Endothelial cell of umbilical vein (primary cell): ENCODE results near the gene ABAT. TPM values are rescaled to one million over a fixed set of nuclear protein-coding genes. Genes with fewer than 3 reads are reported as not detected.

Experiments used
- BruUV-seq: library from RNA; stranded (reverse); fragments of 400-500 nt; replicated peaks from 2 replicates; lab custom pipeline; 2021; lab: Mats Ljungman, UMichigan
- CTCF ChIA-PET: fragments of 300-600, 350-600 bp; sonication (Branson Sonifier 250); formaldehyde crosslinking; loops from one replicate; lab custom pipeline; 2021; ENCODE audit warnings: antibody characterized with exemption, inconsistent platforms; lab: Charles Lee
- POLR2A ChIA-PET: fragments of 300-600, 350-600 bp; sonication (Branson Sonifier 250); formaldehyde crosslinking; loops from one replicate; lab custom pipeline; 2021; ENCODE audit warnings: antibody characterized with exemption, inconsistent platforms; lab: Charles Lee
- DNase-seq: peaks from one replicate; pipeline ENCODE4 v3.0.0-alpha.2; 2011; ENCODE audit warnings: low read depth, low spot score
- FAIRE-seq: peaks from 2 replicates; lab custom pipeline; 2011; peaks lifted over from hg19 to GRCh38; lab: Jason Lieb, UNC
- H2AFZ ChIP-seq: 2 replicates; pipeline ENCODE4 v1.6.0; 2012; ENCODE audit warnings: low read depth, low read length, control low read depth, inconsistent platforms
- H3K27ac ChIP-seq: 2 replicates; pipeline ENCODE4 v1.5.1; 2011; ENCODE audit warnings: low read depth, mild to moderate bottlenecking, control low read depth, low read length, moderate library complexity; ENCODE audit not compliant: insufficient read depth
- H3K27me3 ChIP-seq, 2 experiments: 2 replicates each; pipeline versions ENCODE4 v1.6.0 to v1.6.1; 2011; ENCODE audit warnings: low read length in 2 of 2, mixed read lengths in 1 of 2; ENCODE audit not compliant: control insufficient read depth in 2 of 2, insufficient read depth in 2 of 2
- H3K36me3 ChIP-seq, 2 experiments: 2 replicates in 1 of 2; 3 replicates in 1 of 2; pipeline ENCODE4 v1.5.1; 2011; ENCODE audit warnings: low read length in 2 of 2, mild to moderate bottlenecking in 1 of 2, moderate library complexity in 1 of 2; ENCODE audit not compliant: control insufficient read depth in 2 of 2, insufficient read depth in 2 of 2; ENCODE audit errors: extremely low read depth in 1 of 2
- H3K4me1 ChIP-seq: 3 replicates; pipeline ENCODE4 v1.5.1; 2011; ENCODE audit warnings: mild to moderate bottlenecking, low read length; ENCODE audit not compliant: control insufficient read depth, insufficient read depth; ENCODE audit errors: extremely low read depth
- H3K4me2 ChIP-seq: 2 replicates; pipeline ENCODE4 v1.6.1; 2011; ENCODE audit warnings: low read length, control low read depth, mixed read lengths; ENCODE audit not compliant: insufficient read depth
- H3K4me3 ChIP-seq, 3 experiments: fragments of 200-600 bp in 1 of 3; sonication (generic), shearing (Covaris generic) in 1 of 3; replicated peaks in 1 of 3; 2 replicates each; pipeline ENCODE4 v1.5.1; 2011 to 2016; ENCODE audit warnings: control low read depth in 3 of 3, low read length in 3 of 3, mild to moderate bottlenecking in 2 of 3, inconsistent platforms in 1 of 3, low read depth in 1 of 3, moderate library complexity in 1 of 3; ENCODE audit not compliant: insufficient read depth in 1 of 3
- H3K79me2 ChIP-seq: 2 replicates; pipeline ENCODE4 v1.6.0; 2012; ENCODE audit warnings: low read length, inconsistent platforms; ENCODE audit not compliant: control insufficient read depth, insufficient read depth
- H3K9ac ChIP-seq: replicated peaks from 2 replicates; pipeline ENCODE3; 2011; ENCODE audit warnings: low read length, control low read depth; ENCODE audit not compliant: insufficient read depth; ENCODE audit errors: extremely low read depth
- H3K9me1 ChIP-seq: replicated peaks from 3 replicates; pipeline ENCODE4 v1.6.0; 2011; ENCODE audit warnings: mild to moderate bottlenecking, low read length; ENCODE audit not compliant: control insufficient read depth, insufficient read depth; ENCODE audit errors: extremely low read depth
- H3K9me3 ChIP-seq: replicated peaks from 2 replicates; pipeline ENCODE4 v1.5.1; 2012; ENCODE audit warnings: low read length, inconsistent platforms; ENCODE audit not compliant: control insufficient read depth, insufficient read depth
- H4K20me1 ChIP-seq: replicated peaks from 2 replicates; pipeline ENCODE3; 2011; ENCODE audit warnings: mild to moderate bottlenecking, low read length; ENCODE audit not compliant: control insufficient read depth, insufficient read depth; ENCODE audit errors: extremely low read depth
- CTCF ChIP-seq, 2 donors: IDR thresholded peaks; 1 replicate in 1 of 2; 2 replicates in 1 of 2; pipeline ENCODE4 v1.5.1; 2011; ENCODE audit warnings: low read length in 2 of 2, mild to moderate bottlenecking in 2 of 2, moderate library complexity in 2 of 2, control low read depth in 1 of 2, inconsistent platforms in 1 of 2, low read depth in 1 of 2; ENCODE audit not compliant: insufficient read depth in 1 of 2; ENCODE audit errors: extremely low read depth in 1 of 2
- EZH2 ChIP-seq: IDR thresholded peaks from 2 replicates; pipeline ENCODE4 v1.6.1; 2012; ENCODE audit warnings: borderline replicate concordance, low read depth, mild to moderate bottlenecking, moderate library complexity, low read length, inconsistent platforms; ENCODE audit not compliant: severe bottlenecking
- FOS ChIP-seq: IDR thresholded peaks from 2 replicates; pipeline ENCODE4 v1.6.1; 2011; ENCODE audit warnings: mild to moderate bottlenecking, low read length, moderate library complexity, borderline replicate concordance; ENCODE audit not compliant: insufficient read depth
- GATA2 ChIP-seq: IDR thresholded peaks from 2 replicates; pipeline ENCODE4 v1.7.0; 2011; ENCODE audit warnings: low read depth, mild to moderate bottlenecking, moderate library complexity, mixed read lengths, low read length; ENCODE audit not compliant: insufficient read length, insufficient read depth
- JUN ChIP-seq: IDR thresholded peaks from 2 replicates; pipeline ENCODE4 v1.6.1; 2011; ENCODE audit warnings: borderline replicate concordance, low read depth; ENCODE audit not compliant: insufficient read length, insufficient read depth
- MAX ChIP-seq: IDR thresholded peaks from 2 replicates; pipeline ENCODE4 v1.6.1; 2011; ENCODE audit not compliant: insufficient read depth, insufficient read length
- MYC ChIP-seq: IDR thresholded peaks from one replicate; pipeline ENCODE4 v1.6.1; 2011; ENCODE audit warnings: mild to moderate bottlenecking, low read depth, low read length
- POLR2A ChIP-seq: IDR thresholded peaks from 2 replicates; pipeline ENCODE4 v1.6.1; 2012; ENCODE audit warnings: low read depth, mild to moderate bottlenecking, control low read depth, low read length
- POLR2AphosphoS5 ChIP-seq: IDR thresholded peaks from 2 replicates; pipeline ENCODE4 v1.6.1; 2012; ENCODE audit warnings: low read depth, mild to moderate bottlenecking, control low read depth, low read length, moderate library complexity; ENCODE audit not compliant: insufficient read depth
- dilution Hi-C: fragments of 300-500 bp; cut with MboI; formaldehyde crosslinking; loops from one replicate; pipeline ENCODE4 v1.15.0; 2019; ENCODE audit warnings: low sequenced_read_pairs; ENCODE audit not compliant: extremely low pct_ligation_motif_present
- intact Hi-C: fragments of 100-400 bp; cut with micrococcal nuclease; formaldehyde crosslinking; loops from one replicate; pipeline ENCODE4 v1.10.0; 2022
- polyA plus RNA-seq, 4 experiments: library from polyadenylated mRNA; depleted of rRNA in 3 of 4; stranded (reverse) in 3 of 4; unstranded in 1 of 4; fragments of >200 nt; gene quantifications; 2 replicates each; pipeline versions ENCODE4 v1.2.1 to v1.2.3, GENCODE V29; 2011 to 2012; ENCODE audit warnings: missing spikeins in 1 of 4
- total RNA-seq: library from RNA; stranded (reverse); gene quantifications from 2 replicates; pipeline ENCODE4 v1.2.3, GENCODE V29; 2021

Gene ABAT
- total and polyA plus RNA-seq, 2 donors (not counting 3 experiments of a cell fraction or from before 2014, with no cell fraction given) = 1.3 to 1.4 TPM

GRCh38 chr16:8807189-8807588 is 132.8 kb downstream of the ABAT start:
- H3K79me2 ChIP-seq = peaks cover 29% of the 10 kb centered on the region

More at GRCh38 chr16:8807189-8807588, 132.8 kb downstream of the ABAT start:
- H3K9me3 ChIP-seq = no peaks in the 10 kb centered on the region
- no TSS peak for BruUV-seq
- no peaks in the 10 kb centered on the region for H3K4me1 ChIP-seq
- H3K9me1 ChIP-seq = no peaks in the 10 kb centered on the region
- H4K20me1 ChIP-seq = peaks cover 2% of the 10 kb centered on the region
- no peak overlapping the region for H3K9ac ChIP-seq
- no peak overlapping the region for H3K4me2 ChIP-seq
- POLR2A ChIA-PET = no interaction called here
- dilution Hi-C loops (no loop called here), intact Hi-C loops (no loop called here)
- CTCF ChIA-PET = no interaction called here
- no peak overlapping the region for H3K27ac ChIP-seq
- peaks cover 43 to 45% of the 10 kb centered on the region in 2 experiments for H3K36me3 ChIP-seq
- TF ChIP-seq CTCF (IDR thresholded peaks at IDR 0.05; ENCODE audit: extremely low read depth in 1 of 2, insufficient read depth in 1 of 2, low read depth in 1 of 2, low read length in 2 of 2) (no peak), EZH2 (no peak), MYC (no peak), MAX (no peak), GATA2 (no peak), JUN (no peak), FOS (no peak), POLR2A (no peak), POLR2AphosphoS5 (no peak)
- H3K27me3 ChIP-seq = no peaks in the 10 kb centered on the region
- H3K4me3 ChIP-seq = no peak overlapping the region
- no peak for DNase-seq
- FAIRE-seq = no peak
- H2AFZ ChIP-seq = no peak overlapping the region
